Measurements from ENCODE around the gene TMEM242. TPM values are rescaled to one million over a fixed set of nuclear protein-coding genes. Genes with fewer than 3 reads are reported as not detected.

TMEM242 gene
- total RNA-seq, 2 donors from 2014 or later = 10.8 to 11.9 TPM

- no peaks in the 10 kb centered on the region for H3K27me3 ChIP-seq
- H3K4me1 ChIP-seq = peaks cover 4% of the 10 kb centered on the region
- H3K4me3 ChIP-seq = no peak overlapping the region
- DNase-seq = no peak
- no peaks in the 10 kb centered on the region for H3K9me3 ChIP-seq
- intact Hi-C loops (cut with DNase I) = no loop called here
- H3K9ac ChIP-seq (ENCODE audit: low read depth in 2 of 2, low read length in 2 of 2) = no peak overlapping the region
- TF ChIP-seq CTCF (IDR thresholded peaks at IDR 0.05) = no peak
- H3K36me3 ChIP-seq = no peaks in the 10 kb centered on the region
- H3K27ac ChIP-seq = no peak overlapping the region
Observed at GRCh38 chr6:157294654-157295053, 28.7 kb downstream of the TMEM242 start.

- Histone ChIP-seq H3K4me3 (no peak overlapping the region), H3K36me3 (no peaks in the 10 kb centered on the region), H3K27ac (no peak overlapping the region), H3K27me3 (no peaks in the 10 kb centered on the region), H3K9ac (ENCODE audit: low read depth in 2 of 2, low read length in 2 of 2) (no peak overlapping the region), H3K9me3 (no peaks in the 10 kb centered on the region), H3K4me1 (peaks cover 4% of the 10 kb centered on the region)
- DNase-seq = no peak
- intact Hi-C loops (cut with DNase I) = no loop called here
- no peak for TF ChIP-seq CTCF (IDR thresholded peaks at IDR 0.05)
Observed at GRCh38 chr6:157293780-157294179, 29.5 kb downstream of the TMEM242 start.

GRCh38 chr6:157292202-157292601, 31.1 kb downstream of the TMEM242 start:
- no peak overlapping the region for H3K27ac ChIP-seq
- DNase-seq = no peak
- H3K36me3 ChIP-seq = no peaks in the 10 kb centered on the region
- TF ChIP-seq CTCF (IDR thresholded peaks at IDR 0.05) = no peak
- no peak overlapping the region for H3K4me3 ChIP-seq
- no peaks in the 10 kb centered on the region for H3K27me3 ChIP-seq
- H3K4me1 ChIP-seq = peaks cover 4% of the 10 kb centered on the region
- no peaks in the 10 kb centered on the region for H3K9me3 ChIP-seq
- intact Hi-C loops (cut with DNase I) = no loop called here
- no peak overlapping the region for H3K9ac ChIP-seq (ENCODE audit: low read depth in 2 of 2, low read length in 2 of 2)

GRCh38 chr6:157291356-157291755, 32.0 kb downstream of the TMEM242 start:
- Histone ChIP-seq H3K4me1 (peaks cover 4% of the 10 kb centered on the region), H3K9me3 (no peaks in the 10 kb centered on the region), H3K4me3 (no peak overlapping the region), H3K36me3 (no peaks in the 10 kb centered on the region), H3K27me3 (no peaks in the 10 kb centered on the region), H3K9ac (ENCODE audit: low read depth in 2 of 2, low read length in 2 of 2) (no peak overlapping the region), H3K27ac (no peak overlapping the region)
- no peak for TF ChIP-seq CTCF (IDR thresholded peaks at IDR 0.05)
- DNase-seq = no peak
- intact Hi-C loops (cut with DNase I) = no loop called here

- intact Hi-C loops (cut with DNase I) = no loop called here
- Histone ChIP-seq H3K36me3 (no peaks in the 10 kb centered on the region), H3K27ac (no peak overlapping the region), H3K4me3 (no peak overlapping the region), H3K4me1 (peaks cover 4% of the 10 kb centered on the region), H3K9me3 (no peaks in the 10 kb centered on the region), H3K9ac (ENCODE audit: low read depth in 2 of 2, low read length in 2 of 2) (no peak overlapping the region), H3K27me3 (no peaks in the 10 kb centered on the region)
- no peak for TF ChIP-seq CTCF (IDR thresholded peaks at IDR 0.05)
- DNase-seq = no peak
Observed at GRCh38 chr6:157290797-157291196, 32.5 kb downstream of the TMEM242 start.

GRCh38 chr6:157289764-157290163, 33.6 kb downstream of the TMEM242 start:
- no peak for DNase-seq
- intact Hi-C loops (cut with DNase I) = no loop called here

More at GRCh38 chr6:157289764-157290163, 33.6 kb downstream of the TMEM242 start:
- Histone ChIP-seq H3K36me3 (no peaks in the 10 kb centered on the region), H3K9ac (ENCODE audit: low read depth in 2 of 2, low read length in 2 of 2) (no peak overlapping the region), H3K27ac (no peak overlapping the region), H3K4me3 (no peak overlapping the region), H3K4me1 (peaks cover 4% of the 10 kb centered on the region), H3K9me3 (no peaks in the 10 kb centered on the region), H3K27me3 (no peaks in the 10 kb centered on the region)
- no peak for TF ChIP-seq CTCF (IDR thresholded peaks at IDR 0.05)
